Activated CD4-positive, CD25-positive, alpha-beta regulatory T cell treated with anti-CD3 and anti-CD28 coated beads, Interleukin-2, amount 50 U/mL, for 72 hours (primary cell): ENCODE results near the gene PCNX3.

Source experiments
- DNase-seq: peaks from one replicate; pipeline ENCODE4 v3.0.0; 2021

PCNX3 gene

DNA sequence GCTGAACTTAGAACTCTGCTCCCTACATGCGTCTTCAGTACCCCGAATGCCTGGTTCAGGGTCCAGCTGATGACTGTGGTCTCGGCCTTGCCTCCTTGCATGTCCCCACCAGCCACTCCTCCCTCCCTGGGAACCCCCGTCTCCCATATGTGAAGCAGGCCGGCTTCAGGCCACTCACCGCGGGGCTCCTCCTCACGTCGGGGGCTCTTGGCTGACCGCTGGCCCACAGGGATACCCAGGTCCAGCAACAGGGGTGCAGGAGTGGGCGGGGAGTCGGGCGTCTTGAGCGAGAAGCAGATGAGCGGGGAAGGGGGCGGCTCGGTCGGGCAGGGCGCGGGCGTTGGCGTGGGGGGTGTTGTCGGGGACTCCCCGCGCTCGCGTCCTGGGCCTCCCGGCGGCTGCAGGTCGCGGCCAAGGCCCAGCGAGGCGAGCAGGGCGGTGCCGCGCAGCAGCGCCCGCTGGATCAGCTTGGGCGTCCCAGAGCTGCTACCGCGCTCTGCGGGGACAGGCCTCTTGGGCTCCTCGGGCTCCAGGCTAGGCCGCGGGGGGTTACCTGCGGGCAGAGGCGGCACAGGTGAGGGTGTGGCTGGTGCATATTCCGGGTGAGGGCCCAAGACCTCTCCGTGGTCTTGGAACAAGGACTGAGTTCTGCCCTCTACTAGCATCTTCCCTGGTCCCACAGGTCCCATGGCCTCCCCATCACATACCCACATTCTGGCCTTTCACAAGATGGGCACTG, 16.2 kb upstream of the PCNX3 start:
- DNase-seq: no peak

DNA sequence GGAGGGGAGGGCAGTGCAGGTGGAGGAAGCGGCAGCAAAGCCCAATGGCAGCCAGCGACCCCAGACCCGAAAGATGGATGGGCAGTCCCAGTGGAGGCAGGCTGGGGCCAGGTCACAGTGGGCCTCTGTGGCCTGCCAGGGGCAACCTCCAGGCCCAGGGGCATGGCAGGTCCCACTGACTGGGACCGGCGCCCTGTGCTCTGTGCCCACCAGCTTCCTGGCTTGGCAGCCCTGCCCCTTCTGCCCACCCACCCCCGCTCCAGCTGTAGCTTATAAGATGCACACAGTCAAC, 15.7 kb upstream of the PCNX3 start:
- DNase-seq: no peak

DNA sequence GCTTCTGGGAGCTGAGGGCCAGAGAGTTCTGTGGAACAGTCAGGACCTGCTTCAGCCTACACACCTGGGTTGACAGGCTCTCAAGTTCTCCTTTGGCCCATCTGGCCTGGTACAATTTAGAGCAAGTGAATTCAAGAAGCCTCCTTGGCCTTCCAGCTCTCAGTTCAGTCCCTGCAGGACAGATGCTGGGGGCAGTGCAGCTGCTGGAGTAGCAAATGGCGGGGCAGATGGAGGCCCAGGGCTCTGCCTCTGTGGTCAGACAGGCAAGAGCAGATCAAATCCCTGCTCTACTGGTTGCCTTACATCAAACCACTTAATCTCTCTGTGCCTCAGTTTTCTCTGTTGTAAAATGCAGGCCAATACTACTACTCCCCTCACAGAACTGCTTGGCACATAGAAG, 11.3 kb upstream of the PCNX3 start:
- no peak for DNase-seq

DNA sequence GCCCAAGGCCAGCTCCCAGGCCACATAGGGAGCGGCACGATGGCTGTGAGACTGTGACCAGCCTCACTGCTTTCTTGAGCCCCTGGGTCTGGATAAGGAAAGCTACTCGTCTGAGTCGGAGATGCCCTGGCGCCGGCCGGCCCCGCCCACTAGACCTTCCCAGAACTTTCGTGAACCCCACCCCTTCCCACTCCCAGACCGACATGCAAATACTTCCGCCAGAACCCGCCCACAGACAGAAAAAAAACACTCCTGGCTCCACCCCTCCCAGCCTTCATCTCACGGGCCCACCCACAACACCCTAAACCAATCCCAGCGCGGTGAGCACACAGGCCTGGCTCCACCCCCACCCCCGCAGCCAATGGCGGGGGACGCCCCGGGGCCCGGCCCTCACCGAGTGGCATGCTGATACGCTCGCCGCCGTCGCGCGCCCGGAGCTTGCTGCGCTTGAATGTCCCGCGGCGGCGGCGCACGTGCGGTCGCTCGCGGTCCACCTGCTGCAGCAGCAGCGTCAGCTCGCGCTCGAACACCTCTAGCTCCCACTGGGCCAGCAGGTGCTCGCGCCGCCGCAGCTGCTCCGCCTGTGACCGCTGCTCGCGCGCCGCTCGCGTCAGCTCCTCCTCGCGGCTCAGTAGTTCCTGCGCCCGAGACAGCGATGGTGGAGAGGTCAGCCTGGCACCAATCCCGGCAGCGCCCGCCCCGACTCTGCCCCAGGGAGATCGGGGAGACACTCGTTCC, 8.5 kb upstream of the PCNX3 start:
- DNase-seq: no peak

DNA sequence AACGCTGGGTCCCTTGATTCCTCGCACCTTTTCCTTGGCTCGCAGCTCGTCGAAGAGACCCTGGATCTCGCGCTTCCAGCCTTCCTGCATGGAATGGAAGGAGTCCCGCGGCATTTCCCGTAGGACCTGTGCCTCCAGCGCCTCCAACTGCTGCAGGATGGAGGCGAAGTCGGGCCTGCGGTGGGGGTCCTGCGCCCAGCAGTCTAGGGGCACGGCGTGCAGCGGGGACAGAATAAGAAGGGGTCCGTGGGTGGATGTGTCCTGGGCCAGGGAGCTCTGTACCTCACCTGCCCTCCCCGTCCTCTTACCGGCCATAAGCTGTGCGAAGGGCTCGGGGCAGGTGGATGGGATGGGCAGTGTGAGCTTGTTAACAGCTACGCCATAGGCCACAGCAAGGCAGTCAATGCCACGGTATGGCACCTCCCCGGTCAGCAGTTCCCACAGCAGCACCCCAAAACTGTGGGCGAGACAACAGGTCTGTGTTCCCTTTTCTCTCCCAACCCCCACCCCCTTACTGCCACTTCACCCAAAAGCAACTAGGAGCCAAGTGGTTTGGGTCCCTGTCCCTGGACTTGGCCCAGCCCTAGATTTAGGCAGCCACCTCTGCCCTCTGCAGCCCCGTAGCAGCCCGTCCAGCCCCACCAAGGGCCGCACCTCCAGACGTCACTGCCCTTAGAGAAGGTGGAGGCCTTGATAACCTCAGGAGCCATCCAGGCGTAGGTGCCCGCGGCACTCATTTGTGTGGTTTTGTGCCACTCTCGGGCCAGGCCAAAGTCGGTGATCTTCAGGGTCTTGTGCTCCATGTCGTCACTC, 7.8 kb upstream of the PCNX3 start:
- DNase-seq: no peak

DNA sequence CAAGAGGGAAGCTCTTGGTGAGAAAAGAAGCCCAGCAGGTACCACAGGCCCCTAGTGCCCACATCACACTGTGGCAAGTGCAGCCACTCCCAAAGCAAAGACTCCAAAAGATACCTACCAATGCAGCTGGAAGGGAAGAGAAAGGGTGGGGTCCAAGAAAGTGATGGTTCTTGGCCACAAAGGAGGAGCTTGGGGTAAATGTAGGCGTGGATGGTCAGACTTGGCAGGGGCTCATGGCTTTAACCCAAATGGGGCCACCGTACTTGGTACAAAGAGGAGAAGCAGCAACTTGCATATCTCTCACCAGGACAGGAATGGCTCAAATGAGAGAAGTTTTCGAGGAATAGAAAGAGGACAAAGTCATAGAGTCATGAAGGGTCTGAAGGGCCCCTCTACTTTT, 6.3 kb upstream of the PCNX3 start:
- DNase-seq: no peak

DNA sequence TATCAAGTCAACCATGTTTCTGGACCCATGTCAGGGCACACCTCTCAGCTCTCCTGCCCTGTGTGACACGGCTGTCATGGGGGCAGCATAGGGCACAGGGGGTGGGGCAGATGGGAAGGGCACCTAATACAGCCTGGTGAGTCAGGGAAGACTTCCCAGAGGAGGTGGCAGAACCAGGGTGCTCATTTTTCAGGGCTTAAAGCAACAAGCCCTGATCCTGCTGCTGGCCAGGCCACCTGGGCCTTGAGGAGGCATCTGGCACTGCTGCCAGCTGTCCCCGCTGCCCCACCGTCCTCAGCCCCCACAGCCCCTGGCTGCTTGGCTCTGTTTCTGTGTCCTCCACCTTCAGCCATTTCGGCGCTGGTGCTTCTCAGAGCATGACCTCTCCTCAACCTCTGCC, 5.9 kb upstream of the PCNX3 start:
- DNase-seq: no peak

DNA sequence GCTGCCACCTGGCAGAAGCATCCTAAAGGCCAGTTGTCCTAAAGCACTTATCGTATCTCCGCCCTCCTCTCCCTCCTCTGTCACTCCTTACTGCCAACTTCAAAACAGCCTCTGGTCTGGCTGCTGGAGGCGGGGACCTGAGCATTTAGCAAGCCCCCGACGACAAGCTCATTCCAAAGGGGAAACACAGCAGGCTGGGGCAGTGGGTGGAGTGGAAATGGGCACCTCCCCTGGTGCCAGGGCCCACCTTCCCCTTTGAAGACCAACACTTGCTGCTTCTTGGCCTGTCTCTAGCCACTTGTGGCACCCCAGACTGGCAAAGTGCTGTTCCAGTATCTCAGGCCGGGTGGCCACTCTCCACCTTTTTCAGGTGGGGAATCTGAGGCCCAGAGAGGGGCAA, 5.2 kb upstream of the PCNX3 start:
- DNase-seq: no peak

DNA sequence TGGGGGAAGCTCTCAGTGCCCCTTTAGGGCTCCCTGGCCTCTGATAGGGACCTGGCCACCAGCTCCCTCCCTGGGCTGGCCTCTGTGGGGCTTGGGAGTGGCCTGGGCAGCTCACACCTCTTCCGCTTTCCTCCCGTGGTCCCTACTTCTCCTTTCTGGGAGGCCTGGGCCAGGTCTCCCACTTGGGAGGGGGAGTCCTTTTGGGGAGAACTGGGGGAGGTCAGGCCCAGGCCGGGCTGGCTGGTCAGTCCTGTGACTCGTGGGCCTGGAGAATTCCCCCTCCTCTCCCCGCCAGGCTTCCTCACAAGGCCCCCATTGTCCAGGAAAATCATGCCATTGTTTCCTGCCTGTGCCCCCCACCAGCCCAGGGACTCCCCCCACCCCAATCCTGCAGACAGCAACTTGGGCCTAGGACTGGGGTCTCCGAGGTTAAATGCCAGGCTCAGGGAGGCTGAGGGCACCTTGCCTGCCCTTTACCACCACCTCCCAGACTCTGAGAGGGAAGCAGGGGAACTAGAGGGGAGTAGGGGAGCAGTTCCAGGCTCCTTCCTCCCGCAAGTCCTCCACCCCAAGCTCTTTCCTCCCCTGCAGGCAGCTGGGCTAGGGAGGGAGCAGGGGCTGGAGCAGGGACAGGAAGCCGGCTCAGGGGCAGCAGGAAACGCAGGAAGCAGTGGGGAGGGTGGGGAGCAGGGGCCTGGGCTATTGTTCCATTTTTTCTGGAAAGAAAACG, 4.4 kb upstream of the PCNX3 start:
- DNase-seq: no peak

DNA sequence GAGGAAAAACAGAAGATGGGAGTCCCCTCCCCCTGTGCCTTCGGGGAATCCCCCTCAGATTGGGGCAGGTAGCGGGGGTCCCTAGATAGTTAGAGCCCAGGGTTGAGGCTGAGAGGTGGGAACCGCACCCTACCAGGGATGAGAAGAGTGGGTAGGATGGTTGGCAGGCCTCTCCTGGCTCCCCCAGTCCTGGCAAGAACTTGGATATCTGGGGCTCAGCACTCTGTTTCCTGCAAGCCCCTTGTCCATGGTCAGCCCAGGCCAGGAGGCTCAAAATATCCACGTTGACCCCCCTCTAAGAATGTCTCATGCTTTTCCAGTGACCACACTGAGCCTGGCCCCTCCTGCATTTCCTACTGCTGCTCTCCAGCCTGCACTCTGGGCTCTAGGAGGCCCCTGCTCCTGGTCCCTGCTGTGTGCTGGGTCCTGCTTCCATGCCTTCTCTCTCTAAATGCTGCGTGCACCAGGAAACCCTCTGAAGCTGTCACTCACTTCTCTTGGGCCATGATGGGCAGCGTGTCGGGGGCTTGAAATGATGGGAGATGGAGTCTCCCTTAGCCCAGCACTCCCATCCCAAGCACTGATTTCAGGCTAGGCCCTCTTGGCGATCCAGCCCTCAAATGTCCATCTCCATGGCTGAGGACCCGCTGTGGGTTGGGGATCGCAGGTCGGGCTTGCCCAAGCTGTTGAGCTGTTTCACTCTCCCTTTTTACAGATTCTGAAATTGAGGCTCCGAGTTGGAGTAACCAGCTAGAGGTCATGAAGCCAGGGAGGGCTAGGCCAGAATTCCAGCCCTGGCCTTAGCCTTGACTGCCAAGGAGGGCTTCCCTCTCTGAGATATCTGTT, 3.6 kb upstream of the PCNX3 start:
- DNase-seq: no peak

DNA sequence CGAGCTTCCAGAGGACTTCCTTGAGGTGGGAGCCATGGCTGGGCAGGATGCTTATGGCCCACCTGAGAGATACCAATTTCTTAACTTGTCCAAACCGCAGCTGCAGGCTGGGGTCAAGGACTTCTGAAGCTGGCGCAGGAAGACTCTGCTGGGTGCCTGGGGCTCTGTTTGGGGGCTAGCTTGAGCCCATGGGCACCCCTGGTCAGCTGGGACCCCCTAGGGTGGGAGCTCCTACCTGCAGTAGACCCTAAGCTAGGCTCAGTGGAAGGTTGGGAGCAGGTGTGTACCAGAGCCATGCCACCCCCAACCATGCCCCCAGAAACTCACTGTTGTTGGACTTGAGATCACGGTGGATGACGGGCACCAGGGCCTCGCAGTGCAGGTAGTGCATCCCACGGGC, 2.9 kb upstream of the PCNX3 start:
- DNase-seq: no peak

DNA sequence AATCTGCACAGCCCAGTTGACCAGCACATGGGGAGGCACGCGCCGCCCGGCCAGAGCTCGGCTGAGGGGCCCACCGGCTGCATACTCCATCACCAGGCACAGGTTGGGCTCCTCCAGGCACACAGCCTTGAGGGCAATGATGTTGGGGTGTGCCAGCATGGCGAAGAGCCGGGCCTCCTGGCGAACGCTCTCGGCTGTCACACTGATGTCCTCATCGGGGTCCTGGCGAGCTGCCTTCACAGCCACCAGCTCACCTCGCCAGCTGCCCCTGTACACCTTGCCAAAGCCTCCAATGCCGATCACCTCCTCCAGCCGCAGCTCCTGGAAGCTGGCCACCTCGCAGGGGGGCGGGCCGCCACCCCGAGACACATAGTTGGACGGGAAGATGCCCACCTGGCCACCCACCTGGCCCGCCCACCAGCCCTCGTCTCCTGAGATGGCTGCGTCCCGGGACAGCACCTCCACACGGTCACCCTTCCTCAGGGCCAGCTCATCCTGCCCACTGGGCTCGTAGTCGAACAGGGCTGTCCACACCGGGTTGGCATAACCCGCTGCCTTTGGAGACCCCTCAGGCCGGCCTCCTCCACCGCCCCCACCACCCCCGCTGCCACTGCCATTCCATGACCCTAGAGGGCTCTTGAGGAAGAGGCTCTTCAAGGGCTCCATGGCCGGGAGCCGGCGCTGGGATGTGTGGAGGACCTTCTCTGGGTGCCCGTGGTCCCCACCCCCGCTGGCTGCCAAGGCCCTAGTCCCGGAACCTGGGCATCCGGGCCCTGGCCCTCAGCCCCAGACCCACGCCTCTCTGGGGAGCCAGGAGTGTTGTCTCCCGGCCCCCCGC, 2.3 kb upstream of the PCNX3 start:
- no peak for DNase-seq

DNA sequence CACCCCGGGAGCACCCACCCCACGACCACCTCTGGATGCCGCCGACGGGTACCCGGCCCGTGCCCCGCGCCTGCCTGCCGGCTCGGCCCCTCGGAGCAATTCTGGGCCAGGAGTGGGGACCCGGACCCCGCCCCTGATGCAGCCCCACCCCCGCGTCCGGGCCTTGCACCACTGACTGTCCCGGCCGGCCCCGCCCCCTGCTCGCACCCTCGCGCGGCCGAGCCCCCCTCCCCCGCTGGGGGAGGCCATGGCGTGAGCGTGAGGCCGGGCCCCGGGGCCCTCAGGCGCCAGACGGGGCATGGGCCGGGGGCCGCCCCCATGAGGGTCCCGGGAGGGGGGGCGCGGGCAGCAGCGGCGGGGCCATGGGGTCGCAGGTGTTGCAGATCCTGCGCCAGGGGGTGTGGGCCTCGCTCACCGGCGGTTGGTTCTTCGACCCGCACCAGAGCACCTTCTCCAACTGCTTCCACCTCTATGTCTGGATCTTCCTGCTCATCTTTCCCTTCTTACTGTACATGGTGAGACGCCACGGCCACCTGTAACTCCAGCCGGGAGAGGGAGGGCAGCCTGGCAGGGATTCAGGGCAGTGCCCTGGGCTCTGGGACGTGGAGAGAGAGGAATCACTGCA, 486 bp downstream of the PCNX3 start:
- DNase-seq: no peak

DNA sequence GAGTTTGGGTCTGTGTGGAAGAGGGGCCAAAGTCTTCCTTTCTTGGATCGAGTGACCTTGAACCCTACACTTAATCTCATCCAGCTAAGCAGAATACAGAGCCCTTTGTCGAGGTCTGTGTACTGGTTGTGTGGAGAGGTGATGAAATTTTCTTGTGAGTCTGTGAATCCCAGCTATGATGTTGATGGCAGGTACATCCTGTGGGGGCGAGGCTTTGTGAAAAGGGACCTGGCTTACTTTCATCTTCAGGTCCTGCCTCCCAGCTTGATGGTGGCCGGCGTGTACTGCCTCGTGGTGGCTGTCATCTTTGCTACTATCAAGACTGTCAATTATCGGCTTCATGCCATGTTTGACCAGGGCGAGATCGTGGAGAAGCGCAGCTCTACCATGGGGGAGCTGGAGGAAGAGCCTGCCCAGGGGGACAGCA, 1.0 kb downstream of the PCNX3 start:
- no peak for DNase-seq

DNA sequence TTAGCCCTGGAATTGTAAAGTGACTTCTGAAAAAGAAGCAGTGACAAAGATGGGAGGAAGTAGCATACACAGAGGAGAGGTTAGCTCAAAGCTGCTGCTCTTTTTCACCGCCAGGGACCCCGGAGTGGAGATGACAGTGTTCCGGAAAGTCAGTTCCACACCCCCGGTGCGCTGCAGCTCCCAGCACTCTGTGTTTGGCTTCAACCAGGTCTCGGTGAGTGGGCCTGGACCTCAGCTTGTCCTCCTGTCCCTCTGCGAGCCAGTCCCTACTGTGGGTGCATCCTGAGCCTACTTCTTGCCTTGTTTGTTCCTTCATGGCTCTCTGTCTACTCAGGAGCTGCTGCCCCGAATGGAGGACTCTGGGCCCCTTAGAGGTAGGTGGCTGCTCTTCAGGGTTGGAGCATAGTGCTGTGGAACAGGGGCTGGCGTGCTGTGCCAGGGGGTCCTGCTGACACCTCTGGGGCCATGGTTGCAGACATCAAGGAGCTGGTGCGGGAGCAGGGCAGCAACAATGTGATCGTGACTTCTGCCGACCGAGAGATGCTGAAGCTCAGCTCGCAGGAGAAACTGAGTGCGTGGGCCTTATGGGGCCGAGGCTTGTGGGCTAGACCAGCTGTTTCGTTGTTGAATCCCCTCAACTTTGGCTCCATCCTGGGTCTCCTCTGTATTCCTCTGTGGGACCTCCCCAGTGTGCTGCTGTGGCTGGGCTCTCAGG, 1.7 kb downstream of the PCNX3 start:
- no peak for DNase-seq

DNA sequence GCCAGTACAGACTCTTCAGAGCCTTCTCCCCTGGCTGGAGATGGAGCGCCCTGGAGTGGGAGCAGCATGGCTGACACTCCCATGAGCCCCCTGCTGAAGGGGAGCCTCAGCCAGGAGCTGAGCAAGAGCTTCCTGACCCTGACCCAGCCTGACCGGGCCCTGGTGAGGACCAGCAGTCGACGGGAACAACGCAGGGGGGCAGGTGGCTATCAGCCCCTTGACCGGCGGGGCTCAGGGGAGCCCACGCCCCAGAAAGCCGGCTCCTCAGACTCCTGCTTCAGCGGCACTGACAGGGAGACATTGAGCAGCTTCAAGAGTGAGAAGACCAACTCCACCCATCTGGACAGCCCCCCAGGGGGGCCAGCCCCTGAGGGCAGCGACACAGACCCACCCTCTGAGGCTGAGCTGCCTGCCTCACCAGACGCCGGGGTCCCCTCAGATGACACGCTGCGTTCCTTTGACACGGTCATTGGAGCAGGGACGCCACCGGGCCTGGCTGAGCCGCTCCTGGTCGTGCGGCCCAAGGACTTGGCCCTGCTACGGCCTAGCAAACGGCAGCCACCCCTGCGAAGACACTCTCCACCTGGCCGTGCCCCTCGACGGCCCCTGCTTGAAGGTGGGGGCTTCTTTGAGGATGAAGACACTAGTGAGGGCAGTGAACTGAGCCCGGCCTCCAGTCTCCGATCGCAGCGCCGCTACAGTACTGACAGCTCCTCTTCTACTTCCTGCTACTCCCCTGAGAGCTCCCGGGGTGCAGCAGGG, 2.6 kb downstream of the PCNX3 start:
- DNase-seq: no peak

DNA sequence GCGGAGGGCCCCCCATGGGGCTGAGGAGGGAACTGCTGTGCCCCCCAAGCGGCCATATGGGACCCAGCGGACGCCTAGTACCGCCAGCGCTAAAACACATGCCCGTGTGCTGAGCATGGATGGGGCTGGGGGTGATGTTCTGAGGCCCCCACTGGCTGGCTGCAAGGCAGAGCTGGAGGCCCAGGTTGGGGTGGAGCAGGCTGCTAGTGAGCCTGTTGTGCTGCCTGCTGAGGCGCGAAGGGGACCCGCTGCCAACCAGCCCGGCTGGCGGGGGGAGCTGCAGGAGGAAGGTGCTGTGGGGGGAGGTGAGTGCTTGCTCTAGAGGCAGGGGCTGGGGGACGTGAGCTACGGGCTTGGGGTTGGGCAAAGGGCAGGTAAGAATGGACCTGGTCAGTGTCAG, 3.2 kb downstream of the PCNX3 start:
- DNase-seq: no peak

DNA sequence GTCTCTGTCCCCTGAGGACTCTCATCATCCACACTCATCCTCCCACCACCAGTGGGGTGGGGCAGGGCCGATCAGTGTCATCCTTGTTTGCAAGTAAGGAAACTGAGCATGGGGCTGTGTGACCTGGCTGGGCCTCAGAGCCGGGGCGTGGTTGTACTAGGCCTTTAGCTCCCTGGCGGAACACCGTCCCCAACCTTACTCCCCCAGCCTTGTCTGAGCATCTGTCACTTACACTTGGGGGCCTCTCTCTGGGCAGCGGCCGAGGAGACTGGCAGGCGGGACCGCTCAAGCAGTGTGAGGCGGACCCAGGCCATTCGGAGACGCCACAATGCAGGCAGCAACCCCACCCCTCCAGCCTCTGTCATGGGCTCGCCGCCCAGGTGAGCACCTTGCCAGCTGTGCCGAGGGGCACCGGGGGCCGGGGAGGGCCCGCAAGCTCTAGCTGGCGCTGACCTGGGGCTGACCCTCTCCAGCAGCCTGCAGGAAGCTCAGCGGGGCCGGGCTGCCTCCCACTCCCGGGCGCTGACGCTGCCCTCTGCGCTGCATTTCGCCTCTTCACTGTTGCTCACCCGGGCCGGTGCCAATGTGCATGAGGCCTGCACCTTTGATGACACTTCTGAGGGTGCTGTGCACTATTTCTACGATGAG, 3.8 kb downstream of the PCNX3 start:
- no peak for DNase-seq

DNA sequence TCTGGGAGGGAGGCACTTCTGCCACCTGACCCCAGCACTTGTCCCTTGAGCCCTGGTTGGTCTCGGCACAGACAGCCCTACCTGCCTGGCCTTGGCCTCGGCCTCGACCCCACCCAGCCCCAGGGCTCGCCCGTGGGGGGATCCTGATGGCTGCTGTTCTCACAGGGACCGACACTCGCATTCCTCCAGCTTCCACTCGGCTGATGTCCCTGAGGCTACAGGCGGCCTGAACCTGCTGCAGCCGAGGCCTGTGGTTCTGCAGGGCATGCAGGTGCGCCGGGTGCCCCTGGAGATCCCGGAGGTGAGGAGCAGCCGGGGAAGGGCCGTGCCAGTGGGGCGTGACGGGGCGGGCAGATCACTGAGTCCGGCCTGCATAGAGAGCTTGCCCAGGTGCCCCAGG, 5.1 kb downstream of the PCNX3 start:
- no peak for DNase-seq
